Mesendoderm (in vitro differentiated cells): ENCODE measurements around the gene GPR37L1.
"Not testable (repeated sequence)": the region's sequence is repeated elsewhere in the genome, so short reads cannot be mapped to it uniquely, and the experiment has no call there.

Experiments
- DNase-seq: peaks from one replicate; pipeline ENCODE4 v3.0.0; 2013
- H2AK5ac ChIP-seq: 2 replicates; pipeline ENCODE4 v1.6.1; 2013; ENCODE audit warnings: low read length, inconsistent platforms
- H2BK120ac ChIP-seq: 2 replicates; pipeline ENCODE4 v1.6.1; 2013; ENCODE audit warnings: low read depth, mild to moderate bottlenecking, low read length, moderate library complexity, mixed read lengths
- H2BK15ac ChIP-seq: replicated peaks from 2 replicates; pipeline ENCODE4 v1.6.1; 2013; ENCODE audit warnings: low read depth, mild to moderate bottlenecking, moderate library complexity
- H2BK5ac ChIP-seq: 2 replicates; pipeline ENCODE4 v1.6.1; 2013; ENCODE audit warnings: low read length, inconsistent platforms
- H3K18ac ChIP-seq: 2 replicates; pipeline ENCODE4 v1.6.1; 2013; ENCODE audit warnings: mild to moderate bottlenecking, low read length, mixed read lengths
- H3K23ac ChIP-seq: one replicate; pipeline ENCODE4 v1.6.1; 2013; ENCODE audit warnings: low read length
- H3K27ac ChIP-seq: 2 replicates; pipeline ENCODE4 v1.5.1; 2013; ENCODE audit warnings: low read depth, mild to moderate bottlenecking, inconsistent platforms, low read length, moderate library complexity
- H3K27me3 ChIP-seq: 2 replicates; pipeline ENCODE4 v1.6.1; 2013; ENCODE audit warnings: low read length, control low read depth, mild to moderate bottlenecking, inconsistent platforms; ENCODE audit not compliant: insufficient read depth, poor library complexity
- H3K36me3 ChIP-seq: 2 replicates; pipeline ENCODE4 v1.6.1; 2013; ENCODE audit warnings: low read length, inconsistent platforms; ENCODE audit not compliant: control insufficient read depth, insufficient read depth
- H3K4ac ChIP-seq: one replicate; pipeline ENCODE4 v1.6.1; 2013; ENCODE audit warnings: low read depth, mild to moderate bottlenecking, low read length, moderate library complexity
- H3K4me1 ChIP-seq: 2 replicates; pipeline ENCODE4 v1.6.1; 2013; ENCODE audit warnings: low read depth, low read length, inconsistent platforms; ENCODE audit not compliant: control insufficient read depth
- H3K4me2 ChIP-seq: 2 replicates; pipeline ENCODE4 v1.6.1; 2013; ENCODE audit warnings: low read length
- H3K4me3 ChIP-seq: 2 replicates; pipeline ENCODE4 v1.5.1; 2013; ENCODE audit warnings: mild to moderate bottlenecking, low read length
- H3K56ac ChIP-seq: one replicate; pipeline ENCODE4 v1.6.1; 2013; ENCODE audit warnings: low read length
- H3K79me1 ChIP-seq: 2 replicates; pipeline ENCODE4 v1.6.1; 2013; ENCODE audit warnings: low read length, inconsistent platforms
- H3K79me2 ChIP-seq: 2 replicates; pipeline ENCODE4 v1.6.1; 2013; ENCODE audit warnings: mild to moderate bottlenecking, low read length; ENCODE audit not compliant: control insufficient read depth, insufficient read depth
- H3K9ac ChIP-seq: 2 replicates; pipeline ENCODE4 v1.6.1; 2013; ENCODE audit warnings: low read length, inconsistent platforms
- H4K5ac ChIP-seq: one replicate; pipeline ENCODE4 v1.6.1; 2013; ENCODE audit warnings: low read length
- H4K8ac ChIP-seq: one replicate; pipeline ENCODE4 v1.6.1; 2013; ENCODE audit warnings: low read depth, mild to moderate bottlenecking, control low read depth, low read length, moderate library complexity
- WGBS: extraction: QIAGEN DNeasy Blood & Tissue Kit; methylation state at CpG from one replicate; pipeline ENCODE4 v1.1.7; 2013; ENCODE audit warnings: low lambda C conversion rate, missing lambda C conversion rate; ENCODE audit not compliant: insufficient coverage; ENCODE audit errors: extremely low coverage; 5-methylcytosine and 5-hydroxymethylcytosine counted together

The GPR37L1 gene

DNA sequence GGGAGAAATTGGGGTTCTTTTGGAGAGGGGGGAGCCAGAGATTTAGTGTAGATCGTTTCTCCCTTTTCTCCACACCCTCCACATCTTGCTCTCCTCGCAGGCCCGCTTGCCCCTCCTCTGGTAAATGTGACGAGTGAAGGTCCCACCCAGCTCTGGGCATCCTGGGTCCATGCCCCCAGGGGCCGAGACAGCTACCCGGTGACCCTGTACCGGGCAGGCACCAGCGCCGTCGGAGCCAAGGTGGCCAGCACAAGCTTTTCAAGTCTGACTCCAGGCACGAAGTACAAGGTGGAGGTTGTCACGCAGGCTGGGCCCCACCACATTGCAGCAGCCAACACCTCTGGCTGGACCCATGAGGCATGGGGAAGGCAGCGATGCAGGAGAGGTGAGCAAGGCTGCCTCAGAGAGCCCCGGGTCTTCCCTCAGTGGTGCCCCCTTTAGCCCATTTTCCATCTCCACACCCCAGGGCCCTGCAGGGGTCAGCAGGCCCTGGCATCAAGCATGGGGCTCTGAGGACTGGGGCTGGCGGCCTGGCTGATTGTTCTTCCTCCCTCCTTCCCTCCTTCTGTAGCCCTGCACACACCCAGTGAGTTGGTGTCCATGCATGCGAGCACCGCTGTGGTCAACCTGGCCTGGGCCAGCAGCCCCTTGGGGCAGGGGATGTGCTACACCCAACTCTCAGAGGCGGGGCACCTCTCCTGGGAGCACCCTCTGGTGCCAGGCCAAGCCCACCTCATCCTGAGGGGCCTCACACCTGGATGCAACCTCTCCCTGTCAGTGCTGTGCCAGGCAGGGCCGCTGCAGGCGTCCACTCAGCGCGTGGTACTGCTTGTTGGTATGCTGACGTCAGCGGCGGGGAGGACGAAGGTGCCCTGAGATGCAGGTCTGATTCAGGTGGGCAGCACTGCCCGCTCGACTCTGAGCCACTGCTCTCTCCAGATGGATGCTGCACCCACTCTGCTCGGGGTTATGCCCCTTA lies 54.5 kb downstream of the GPR37L1 start:
- Histone ChIP-seq H2BK5ac (no peak overlapping the region), H4K8ac (no peak overlapping the region)
- WGBS: no CpG with 5 or more reads among the region's 29 CpGs

DNA sequence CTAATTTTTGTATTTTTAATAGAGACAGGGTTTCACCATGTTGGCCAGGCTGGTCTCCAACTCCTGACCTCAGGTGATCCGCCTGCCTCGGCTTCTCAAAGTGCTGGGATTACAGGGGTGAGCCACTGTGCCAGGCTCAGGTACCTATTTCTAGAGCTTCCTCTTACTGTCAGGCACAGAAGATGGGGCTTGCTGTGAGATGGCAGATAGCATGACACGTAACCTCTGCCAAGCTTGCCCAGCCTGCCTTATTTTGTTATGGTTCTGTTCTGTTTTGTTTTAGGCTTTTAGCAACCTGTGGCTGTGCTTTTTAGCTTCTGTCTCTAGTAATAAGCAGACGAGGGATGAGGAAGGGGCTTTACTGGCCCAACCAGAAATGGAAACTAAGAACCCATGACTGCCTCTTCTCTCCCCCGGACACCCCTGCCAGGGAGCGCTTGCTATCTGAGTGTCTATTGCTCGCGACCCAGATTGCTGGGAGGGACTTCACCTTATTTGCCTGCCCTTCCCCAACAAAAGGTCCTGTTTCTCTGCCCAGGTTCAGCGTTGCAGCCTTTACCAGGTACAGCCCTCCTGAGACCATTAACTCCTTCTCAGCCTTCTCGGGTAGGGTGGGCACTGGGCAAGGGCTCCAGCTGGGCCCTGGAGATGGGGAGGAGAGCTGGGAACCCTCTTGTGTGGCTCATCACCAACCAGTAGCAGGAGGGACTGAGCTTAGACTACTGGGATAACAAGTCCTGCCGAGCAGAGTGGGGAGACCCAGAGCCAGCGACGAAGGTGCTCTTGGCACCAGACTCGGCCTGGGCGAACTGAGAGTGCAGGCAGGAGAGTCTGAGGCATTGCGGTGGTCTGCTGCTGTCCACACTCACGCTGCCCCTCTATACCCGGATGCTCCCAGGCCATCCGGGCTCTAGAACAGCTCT lies 57.4 kb downstream of the GPR37L1 start:
- Histone ChIP-seq H3K27me3 (no peaks in the 10 kb centered on the region), H2BK5ac (no peak overlapping the region), H3K56ac (no peak overlapping the region), H3K18ac (no peak overlapping the region), H3K4ac (no peak overlapping the region), H2AK5ac (no peak overlapping the region), H3K9ac (no peak overlapping the region), H2BK120ac (no peak overlapping the region), H3K4me1 (no peaks in the 10 kb centered on the region), H4K5ac (no peak overlapping the region), H3K23ac (no peak overlapping the region), H3K79me1 (no peaks in the 10 kb centered on the region), H3K27ac (no peak overlapping the region), H2BK15ac (no peak overlapping the region), H3K4me2 (no peak overlapping the region), H4K8ac (no peak overlapping the region), H3K4me3 (no peak overlapping the region), H3K79me2 (no peaks in the 10 kb centered on the region), H3K36me3 (no peaks in the 10 kb centered on the region)
- no CpG with 5 or more reads among the region's 19 CpGs for WGBS
- no peak for DNase-seq

More for the DNA sequence above, 54.5 kb downstream of the GPR37L1 start:
- no peak overlapping the region for H3K56ac ChIP-seq
- no peak overlapping the region for H2AK5ac ChIP-seq
- no peak overlapping the region for H3K9ac ChIP-seq
- H4K5ac ChIP-seq: no peak overlapping the region
- H3K27ac ChIP-seq: no peak overlapping the region
- no peak overlapping the region for H3K18ac ChIP-seq
- H2BK15ac ChIP-seq: no peak overlapping the region
- H3K79me2 ChIP-seq: no peaks in the 10 kb centered on the region
- no peak overlapping the region for H3K4me3 ChIP-seq
- DNase-seq: no peak
- H3K23ac ChIP-seq: no peak overlapping the region
- H3K4me2 ChIP-seq: no peak overlapping the region
- H3K4ac ChIP-seq: no peak overlapping the region
- no peaks in the 10 kb centered on the region for H3K4me1 ChIP-seq
- no peaks in the 10 kb centered on the region for H3K27me3 ChIP-seq
- H3K36me3 ChIP-seq: no peaks in the 10 kb centered on the region
- H3K79me1 ChIP-seq: no peaks in the 10 kb centered on the region
- no peak overlapping the region for H2BK120ac ChIP-seq

DNA sequence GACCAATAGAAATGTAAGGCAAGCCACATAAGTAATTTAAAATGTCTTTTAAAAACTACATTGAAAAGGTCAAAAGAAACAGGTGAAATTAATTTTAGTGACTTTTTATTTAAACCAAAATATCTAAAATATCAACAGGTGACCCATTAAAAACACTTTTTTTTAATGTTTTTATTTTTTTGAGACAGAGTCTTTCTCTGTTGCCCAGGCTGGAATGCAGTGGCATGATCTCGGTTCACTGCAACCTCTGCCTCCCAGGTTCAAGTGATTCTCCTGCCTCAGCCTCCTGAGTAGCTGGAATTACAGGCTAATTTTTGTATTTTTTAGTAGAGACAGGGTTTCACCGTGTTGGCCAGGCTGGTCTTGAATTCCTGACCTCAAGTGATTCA lies 58.0 kb downstream of the GPR37L1 start:
- not testable (repeated sequence) for H2BK15ac ChIP-seq, H3K9ac ChIP-seq, H3K4me2 ChIP-seq, H2BK5ac ChIP-seq, H3K79me1 ChIP-seq, H3K18ac ChIP-seq, H3K4me1 ChIP-seq, H3K4me3 ChIP-seq, H2BK120ac ChIP-seq, H3K4ac ChIP-seq, H2AK5ac ChIP-seq, H3K56ac ChIP-seq, H3K36me3 ChIP-seq, H3K79me2 ChIP-seq, H3K27ac ChIP-seq, H4K5ac ChIP-seq, H4K8ac ChIP-seq, H3K23ac ChIP-seq, DNase-seq, H3K27me3 ChIP-seq
- no CpG with 5 or more reads among the region's 2 CpGs for WGBS

DNA sequence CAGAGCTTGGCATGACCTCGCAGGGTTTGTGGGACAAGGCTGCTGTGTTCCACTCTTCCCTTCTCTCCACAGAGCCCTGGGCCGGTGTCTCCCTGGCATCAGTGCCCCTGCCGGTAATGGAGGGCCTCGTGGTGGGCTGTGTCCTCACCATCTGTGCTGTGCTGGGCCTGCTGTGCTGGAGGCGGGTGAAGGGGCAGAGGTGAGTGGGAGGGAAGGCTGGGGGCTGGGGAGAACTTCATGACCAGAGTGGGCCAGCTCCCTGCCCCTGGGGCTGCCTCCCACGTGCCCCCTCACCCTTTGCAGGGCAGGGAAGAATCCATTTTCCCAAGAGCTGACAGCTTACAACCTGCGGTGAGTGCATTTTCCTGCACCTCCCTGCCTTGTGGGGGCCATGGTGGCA lies 58.9 kb downstream of the GPR37L1 start:
- Histone ChIP-seq H3K36me3 (no peaks in the 10 kb centered on the region), H3K56ac (no peak overlapping the region), H2BK5ac (no peak overlapping the region), H3K79me2 (no peaks in the 10 kb centered on the region), H3K9ac (no peak overlapping the region), H4K5ac (no peak overlapping the region), H3K23ac (no peak overlapping the region), H3K79me1 (no peaks in the 10 kb centered on the region), H4K8ac (no peak overlapping the region), H3K4me3 (no peak overlapping the region), H3K4me1 (no peaks in the 10 kb centered on the region), H3K4ac (no peak overlapping the region), H3K27me3 (no peaks in the 10 kb centered on the region), H3K18ac (no peak overlapping the region), H3K4me2 (no peak overlapping the region), H2BK15ac (no peak overlapping the region), H3K27ac (no peak overlapping the region), H2BK120ac (no peak overlapping the region), H2AK5ac (no peak overlapping the region)
- DNase-seq: no peak
- no CpG with 5 or more reads among the region's 7 CpGs for WGBS

DNA sequence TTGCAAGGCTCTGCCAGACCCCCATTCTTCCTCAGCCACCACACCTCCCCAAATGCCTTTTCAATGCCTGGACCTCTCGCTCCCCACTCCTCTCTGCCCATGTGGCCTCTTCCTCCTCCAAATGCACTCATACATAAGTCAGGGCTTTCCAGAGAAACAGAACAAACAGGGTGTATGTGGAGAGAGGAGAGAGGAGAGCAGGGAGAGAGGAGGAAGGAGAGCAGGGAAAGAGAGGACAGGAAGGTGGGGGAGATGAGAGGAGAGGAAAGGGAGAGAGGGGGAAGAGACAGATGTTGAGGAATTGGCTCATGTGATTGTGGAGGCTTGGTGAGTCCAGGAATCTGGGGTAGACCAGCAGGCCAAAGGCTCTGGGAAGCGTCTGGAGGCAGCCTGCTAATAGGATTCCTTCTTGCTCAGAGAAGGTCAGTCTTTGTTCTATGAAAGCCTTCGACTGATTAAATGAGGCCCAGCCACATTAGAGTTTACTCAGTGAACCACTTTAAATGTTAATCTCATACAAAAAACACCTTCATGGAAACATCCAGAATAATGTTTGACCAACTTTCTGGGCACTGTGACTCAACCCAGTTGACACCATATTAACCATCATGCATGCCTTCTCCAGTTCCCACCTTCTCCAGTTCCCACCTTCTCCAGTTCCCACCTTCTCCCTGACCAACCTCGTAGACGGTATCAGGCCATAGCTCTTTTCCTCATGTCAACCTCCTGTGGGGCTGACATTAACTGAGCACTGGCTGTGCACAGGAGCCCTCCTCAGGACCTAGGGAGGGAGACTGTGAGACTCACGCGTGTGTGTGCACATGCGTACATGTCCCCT lies 59.5 kb downstream of the GPR37L1 start:
- H3K4me3 ChIP-seq: no peak overlapping the region
- H4K5ac ChIP-seq: no peak overlapping the region
- H2BK120ac ChIP-seq: no peak overlapping the region
- H3K79me2 ChIP-seq: no peaks in the 10 kb centered on the region
- no peak overlapping the region for H3K23ac ChIP-seq
- no peak overlapping the region for H3K9ac ChIP-seq
- DNase-seq: no peak
- no peak overlapping the region for H2BK5ac ChIP-seq
- no peak overlapping the region for H3K56ac ChIP-seq
- no peaks in the 10 kb centered on the region for H3K27me3 ChIP-seq
- no peak overlapping the region for H3K27ac ChIP-seq
- H2BK15ac ChIP-seq: no peak overlapping the region
- H2AK5ac ChIP-seq: no peak overlapping the region
- H3K4me2 ChIP-seq: no peak overlapping the region
- WGBS: no CpG with 5 or more reads among the region's 8 CpGs
- no peak overlapping the region for H4K8ac ChIP-seq
- no peaks in the 10 kb centered on the region for H3K4me1 ChIP-seq
- H3K79me1 ChIP-seq: no peaks in the 10 kb centered on the region
- no peak overlapping the region for H3K18ac ChIP-seq
- no peaks in the 10 kb centered on the region for H3K36me3 ChIP-seq
- no peak overlapping the region for H3K4ac ChIP-seq
